DND-41 (cell line): ENCODE data around the gene ASPSCR1.

Experiments used
- ATAC-seq: fragments of 200-7000 bp; cut with Tn5 transposase; 3 replicates; pipeline ENCODE4 v1.9.1; 2021; ENCODE audit warnings: low read depth; ENCODE audit not compliant: insufficient read depth
- DNase-seq: peaks from one replicate; pipeline ENCODE4 v3.0.0-alpha.2; 2020
- H2AFZ ChIP-seq: 2 replicates; pipeline ENCODE4 v1.6.0; 2012; ENCODE audit warnings: low read depth, low read length
- H3K27ac ChIP-seq: 2 replicates; pipeline ENCODE4 v1.5.1; 2012; ENCODE audit warnings: low read length, inconsistent platforms
- H3K27me3 ChIP-seq: fragments of 200-600 bp; sonication (generic); 2 replicates; pipeline ENCODE4 v1.6.0; 2012; ENCODE audit warnings: low read length, mild to moderate bottlenecking, inconsistent platforms; ENCODE audit not compliant: insufficient read depth, poor library complexity
- H3K36me3 ChIP-seq: 2 replicates; pipeline ENCODE4 v1.5.1; 2012; ENCODE audit warnings: low read length, inconsistent platforms; ENCODE audit not compliant: insufficient read depth
- H3K4me1 ChIP-seq: 2 replicates; pipeline ENCODE4 v1.5.1; 2012; ENCODE audit warnings: mild to moderate bottlenecking, low read length; ENCODE audit not compliant: insufficient read depth
- H3K4me2 ChIP-seq: 2 replicates; pipeline ENCODE4 v1.6.0; 2012; ENCODE audit warnings: mild to moderate bottlenecking, moderate library complexity, low read length, inconsistent platforms; ENCODE audit not compliant: insufficient read depth
- H3K4me3 ChIP-seq, 2 experiments: fragments of 200-600 bp in 1 of 2; shearing (Covaris generic) in 1 of 2; 2 replicates each; pipeline ENCODE4 v1.5.1; 2012 to 2016; ENCODE audit warnings: inconsistent platforms in 2 of 2, low read length in 2 of 2, mild to moderate bottlenecking in 2 of 2, low read depth in 1 of 2, moderate library complexity in 1 of 2
- H3K79me2 ChIP-seq: 2 replicates; pipeline ENCODE4 v1.6.0; 2012; ENCODE audit warnings: low read length, inconsistent platforms; ENCODE audit not compliant: insufficient read depth
- H3K9ac ChIP-seq: 2 replicates; pipeline ENCODE4 v1.6.0; 2012; ENCODE audit warnings: low read depth, mild to moderate bottlenecking, inconsistent platforms, low read length, moderate library complexity
- H3K9me3 ChIP-seq: 2 replicates; pipeline ENCODE4 v1.5.1; 2012; ENCODE audit warnings: low read length, moderate library complexity, mild to moderate bottlenecking, inconsistent platforms; ENCODE audit not compliant: insufficient read depth, severe bottlenecking
- H4K20me1 ChIP-seq: 2 replicates; pipeline ENCODE4 v1.6.0; 2012; ENCODE audit warnings: low read length; ENCODE audit not compliant: insufficient read depth
- EZH2 ChIP-seq: IDR thresholded peaks from 3 replicates; pipeline ENCODE4 v1.6.1; 2012; ENCODE audit warnings: borderline replicate concordance, low read depth, mild to moderate bottlenecking, moderate library complexity, low read length, inconsistent platforms; ENCODE audit not compliant: severe bottlenecking
- TF ChIP-seq, protein P1 (sequence below): IDR thresholded peaks from 2 replicates; pipeline ENCODE4 v1.5.1; 2012; ENCODE audit warnings: borderline replicate concordance, low read length, moderate library complexity, mild to moderate bottlenecking; ENCODE audit not compliant: poor library complexity, severe bottlenecking; ENCODE audit errors: extremely low read depth

ASPSCR1 gene

DNA sequence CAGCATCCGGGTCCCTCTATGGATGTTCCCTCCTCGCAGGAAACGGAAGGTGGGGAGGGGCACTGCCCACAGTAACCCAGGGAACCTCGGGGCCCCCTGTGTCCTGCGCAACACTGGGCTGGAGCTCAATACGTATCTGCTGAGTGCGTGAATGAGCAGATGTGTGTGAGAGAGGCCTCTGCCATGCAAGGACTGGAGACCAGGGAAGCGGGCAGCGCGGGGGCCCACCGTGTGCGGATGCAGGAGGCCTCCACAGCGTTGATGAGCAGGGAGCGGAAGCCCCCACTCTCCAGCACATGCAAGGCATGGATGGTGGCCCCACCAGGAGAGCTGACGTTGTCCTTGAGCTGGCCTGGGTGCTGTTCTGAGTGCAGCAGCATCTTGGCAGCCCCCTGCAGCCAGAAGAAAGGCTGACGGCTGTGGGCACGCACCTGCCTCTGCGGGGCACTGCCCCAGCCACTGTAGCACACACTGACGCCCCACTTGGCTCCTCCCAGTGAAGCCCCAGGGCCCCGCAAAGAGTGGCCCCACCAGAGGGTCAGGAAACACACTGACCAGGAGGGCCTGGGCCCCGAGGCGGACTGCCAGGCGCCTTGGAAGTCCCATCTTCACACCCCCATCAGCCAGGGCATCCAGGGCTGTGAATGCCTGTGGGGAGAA is 43.2 kb upstream of the ASPSCR1 start:
- H3K4me3 ChIP-seq = no peak overlapping the region
- H3K27me3 ChIP-seq = no peaks in the 10 kb centered on the region
- no peak overlapping the region for H3K9ac ChIP-seq
- no peaks in the 10 kb centered on the region for H3K9me3 ChIP-seq
- no peak overlapping the region for H3K4me2 ChIP-seq
- H2AFZ ChIP-seq = no peak overlapping the region
- H3K4me1 ChIP-seq = no peaks in the 10 kb centered on the region; the same call in 1 of the 2 replicates
- TF ChIP-seq, protein P1, sequence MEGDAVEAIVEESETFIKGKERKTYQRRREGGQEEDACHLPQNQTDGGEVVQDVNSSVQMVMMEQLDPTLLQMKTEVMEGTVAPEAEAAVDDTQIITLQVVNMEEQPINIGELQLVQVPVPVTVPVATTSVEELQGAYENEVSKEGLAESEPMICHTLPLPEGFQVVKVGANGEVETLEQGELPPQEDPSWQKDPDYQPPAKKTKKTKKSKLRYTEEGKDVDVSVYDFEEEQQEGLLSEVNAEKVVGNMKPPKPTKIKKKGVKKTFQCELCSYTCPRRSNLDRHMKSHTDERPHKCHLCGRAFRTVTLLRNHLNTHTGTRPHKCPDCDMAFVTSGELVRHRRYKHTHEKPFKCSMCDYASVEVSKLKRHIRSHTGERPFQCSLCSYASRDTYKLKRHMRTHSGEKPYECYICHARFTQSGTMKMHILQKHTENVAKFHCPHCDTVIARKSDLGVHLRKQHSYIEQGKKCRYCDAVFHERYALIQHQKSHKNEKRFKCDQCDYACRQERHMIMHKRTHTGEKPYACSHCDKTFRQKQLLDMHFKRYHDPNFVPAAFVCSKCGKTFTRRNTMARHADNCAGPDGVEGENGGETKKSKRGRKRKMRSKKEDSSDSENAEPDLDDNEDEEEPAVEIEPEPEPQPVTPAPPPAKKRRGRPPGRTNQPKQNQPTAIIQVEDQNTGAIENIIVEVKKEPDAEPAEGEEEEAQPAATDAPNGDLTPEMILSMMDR = no peak
- H4K20me1 ChIP-seq = no peaks in the 10 kb centered on the region
- no peak for DNase-seq
- peak; percentile 29; the same call in 2 of the 3 replicates for ATAC-seq
- no peaks in the 10 kb centered on the region for H3K36me3 ChIP-seq
- no peaks in the 10 kb centered on the region for H3K79me2 ChIP-seq
- H3K27ac ChIP-seq = no peak overlapping the region

DNA sequence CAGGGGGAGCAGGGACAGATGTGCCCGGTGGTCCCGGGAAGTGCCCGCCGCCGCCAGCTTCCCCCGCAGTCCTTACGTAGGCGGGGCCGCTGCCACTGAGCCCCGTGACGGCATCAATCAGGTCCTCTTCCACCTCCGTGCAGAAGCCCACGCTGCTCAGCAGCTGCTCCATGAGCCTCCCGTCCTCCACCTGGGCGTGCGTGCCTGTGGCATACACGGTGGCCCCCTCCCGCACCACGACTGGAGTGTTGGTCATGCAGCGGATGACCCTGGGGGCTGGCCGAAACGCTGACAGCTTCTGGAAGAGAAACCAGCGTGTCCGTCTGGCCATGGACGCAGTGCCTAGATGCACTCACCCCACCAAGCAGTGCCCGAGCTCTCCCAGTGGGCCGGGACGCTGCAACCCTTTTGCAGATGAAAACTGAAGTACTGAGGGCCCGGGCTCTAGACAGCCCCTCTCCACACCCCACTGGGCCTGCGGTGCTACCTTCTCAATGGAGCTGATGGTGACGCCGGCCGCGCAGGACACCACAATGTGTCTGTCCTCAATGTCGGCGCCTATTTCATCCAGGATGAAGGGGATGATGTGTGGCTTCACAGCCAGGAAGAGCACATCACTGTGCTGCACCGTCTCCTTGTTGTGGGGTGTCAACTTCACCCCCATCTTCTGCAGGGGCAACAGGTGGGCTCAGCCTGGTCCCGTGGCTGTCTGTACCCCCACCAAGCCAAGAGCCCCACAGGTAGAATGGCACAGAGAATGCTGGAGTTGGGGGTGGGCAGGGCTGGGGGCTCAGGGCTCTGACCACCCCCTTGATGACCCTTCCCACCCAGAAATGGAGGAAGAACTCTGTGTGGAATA is 42.4 kb upstream of the ASPSCR1 start:
- Histone ChIP-seq H3K27me3 (no peaks in the 10 kb centered on the region), H3K9ac (no peak overlapping the region), H3K4me3 (no peak overlapping the region), H3K79me2 (no peaks in the 10 kb centered on the region), H3K36me3 (no peaks in the 10 kb centered on the region), H3K4me1 (no peaks in the 10 kb centered on the region), H2AFZ (no peak overlapping the region), H3K27ac (no peak overlapping the region), H3K4me2 (no peak overlapping the region), H3K9me3 (no peaks in the 10 kb centered on the region), H4K20me1 (no peaks in the 10 kb centered on the region)
- no peak for DNase-seq
- TF ChIP-seq, protein P1 = no peak
- TF ChIP-seq EZH2 = no peak
- ATAC-seq = 0 out of 3 replicates have a peak, but pooled peaks have one; percentile 12

DNA sequence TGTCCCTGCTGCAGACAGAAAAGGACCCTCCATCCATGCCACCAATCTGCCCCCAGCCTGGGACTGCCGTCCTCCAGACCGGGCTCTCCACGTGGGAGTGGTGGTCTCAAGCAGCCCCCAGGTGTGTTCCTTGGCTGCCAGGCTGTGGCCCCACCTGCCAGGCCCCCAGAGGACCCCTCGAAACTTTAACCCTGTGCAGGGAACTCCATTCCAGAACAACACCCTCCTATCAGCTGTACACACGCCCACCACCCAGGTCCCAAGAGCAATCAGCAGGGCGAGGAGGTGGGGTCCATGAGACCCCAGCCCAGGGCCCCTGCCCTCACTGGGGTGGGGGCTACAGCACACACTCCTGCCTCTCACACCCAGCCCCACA is 41.7 kb upstream of the ASPSCR1 start:
- no peaks in the 10 kb centered on the region for H4K20me1 ChIP-seq
- ATAC-seq (no peak), DNase-seq (no peak)
- no peaks in the 10 kb centered on the region for H3K9me3 ChIP-seq
- no peak overlapping the region for H3K4me2 ChIP-seq
- H3K79me2 ChIP-seq = no peaks in the 10 kb centered on the region
- no peak overlapping the region for H2AFZ ChIP-seq
- TF ChIP-seq, protein P1 = no peak
- TF ChIP-seq EZH2 = no peak
- no peak overlapping the region for H3K4me3 ChIP-seq
- H3K36me3 ChIP-seq = no peaks in the 10 kb centered on the region
- no peaks in the 10 kb centered on the region for H3K27me3 ChIP-seq
- no peak overlapping the region for H3K27ac ChIP-seq
- no peak overlapping the region for H3K9ac ChIP-seq
- no peaks in the 10 kb centered on the region for H3K4me1 ChIP-seq
